Astrocyte (in vitro differentiated cells and primary cell): ENCODE data around the gene ACOT4.
"Not testable (repeated sequence)": the region's sequence is repeated elsewhere in the genome, so short reads cannot be mapped to it uniquely, and the experiment has no call there.

Experiments used
- CTCF ChIP-seq: IDR thresholded peaks from 2 replicates; pipeline ENCODE4 v1.5.1; 2011; ENCODE audit warnings: low read depth, mild to moderate bottlenecking, inconsistent platforms, low read length, moderate library complexity; ENCODE audit not compliant: insufficient read depth
- EZH2 ChIP-seq: IDR thresholded peaks from 2 replicates; pipeline ENCODE4 v1.6.1; 2012; ENCODE audit warnings: mild to moderate bottlenecking, low read length, inconsistent platforms; ENCODE audit not compliant: insufficient read depth

DNA sequence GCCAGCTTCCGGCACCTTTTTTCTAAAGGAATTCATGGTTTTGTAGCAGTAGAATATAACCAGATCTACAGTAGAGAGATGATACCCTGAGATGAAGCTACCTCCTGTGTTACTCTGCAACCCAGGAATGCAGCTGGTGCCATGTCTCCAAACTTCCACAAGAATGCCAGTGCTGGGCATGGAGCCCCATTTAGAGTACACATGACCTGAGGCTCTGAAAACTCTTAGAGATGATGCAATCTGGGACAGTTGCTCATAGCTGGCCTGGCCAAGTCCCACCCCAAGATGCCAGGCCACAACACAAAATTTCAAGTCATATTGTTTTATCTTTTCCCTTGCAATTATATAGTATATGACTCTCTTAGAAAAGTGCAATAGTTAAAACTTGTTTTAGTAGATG, 46.3 kb upstream of the ACOT4 start:
- not testable (repeated sequence) for TF ChIP-seq CTCF, EZH2
